Stimulated activated CD4-positive, alpha-beta T cell treated with anti-CD3 and anti-CD28 coated beads, Interleukin-15, amount 100 ng/mL, for 1 hour (primary cell): ENCODE data around the gene CATSPERE.
A peak's percentile ranks its signal among the peaks of the same experiment; 100 is the strongest.

Experiments
- DNase-seq, 2 donors: peaks; one replicate each; pipeline ENCODE4 v3.0.0-alpha.2; 2020; ENCODE audit warnings: low read depth in 1 of 2, low spot score in 1 of 2

The CATSPERE gene, protein sequence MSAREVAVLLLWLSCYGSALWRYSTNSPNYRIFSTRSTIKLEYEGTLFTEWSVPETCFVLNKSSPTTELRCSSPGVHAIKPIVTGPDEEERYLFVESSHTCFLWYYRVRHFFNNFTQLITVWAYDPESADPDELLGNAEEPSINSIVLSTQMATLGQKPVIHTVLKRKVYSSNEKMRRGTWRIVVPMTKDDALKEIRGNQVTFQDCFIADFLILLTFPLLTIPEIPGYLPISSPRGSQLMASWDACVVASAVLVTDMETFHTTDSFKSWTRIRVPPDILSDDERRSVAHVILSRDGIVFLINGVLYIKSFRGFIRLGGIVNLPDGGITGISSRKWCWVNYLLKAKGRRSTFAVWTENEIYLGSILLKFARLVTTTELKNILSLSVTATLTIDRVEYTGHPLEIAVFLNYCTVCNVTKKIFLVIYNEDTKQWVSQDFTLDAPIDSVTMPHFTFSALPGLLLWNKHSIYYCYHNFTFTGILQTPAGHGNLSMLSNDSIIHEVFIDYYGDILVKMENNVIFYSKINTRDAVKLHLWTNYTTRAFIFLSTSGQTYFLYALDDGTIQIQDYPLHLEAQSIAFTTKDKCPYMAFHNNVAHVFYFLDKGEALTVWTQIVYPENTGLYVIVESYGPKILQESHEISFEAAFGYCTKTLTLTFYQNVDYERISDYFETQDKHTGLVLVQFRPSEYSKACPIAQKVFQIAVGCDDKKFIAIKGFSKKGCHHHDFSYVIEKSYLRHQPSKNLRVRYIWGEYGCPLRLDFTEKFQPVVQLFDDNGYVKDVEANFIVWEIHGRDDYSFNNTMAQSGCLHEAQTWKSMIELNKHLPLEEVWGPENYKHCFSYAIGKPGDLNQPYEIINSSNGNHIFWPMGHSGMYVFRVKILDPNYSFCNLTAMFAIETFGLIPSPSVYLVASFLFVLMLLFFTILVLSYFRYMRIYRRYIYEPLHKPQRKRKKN

GRCh38 chr1:244461245-244462071 lies at the start of gene CATSPERE:
TSS of gene CATSPERE (plus strand) at chr1:244461273. CDS start at chr1:244461430, 157 bp downstream.
- peak; percentile 48 to 55 for DNase-seq

- DNase-seq, result no peak
Measured at GRCh38 chr1:244412176-244412575, 48.9 kb upstream of the CATSPERE start.

DNA sequence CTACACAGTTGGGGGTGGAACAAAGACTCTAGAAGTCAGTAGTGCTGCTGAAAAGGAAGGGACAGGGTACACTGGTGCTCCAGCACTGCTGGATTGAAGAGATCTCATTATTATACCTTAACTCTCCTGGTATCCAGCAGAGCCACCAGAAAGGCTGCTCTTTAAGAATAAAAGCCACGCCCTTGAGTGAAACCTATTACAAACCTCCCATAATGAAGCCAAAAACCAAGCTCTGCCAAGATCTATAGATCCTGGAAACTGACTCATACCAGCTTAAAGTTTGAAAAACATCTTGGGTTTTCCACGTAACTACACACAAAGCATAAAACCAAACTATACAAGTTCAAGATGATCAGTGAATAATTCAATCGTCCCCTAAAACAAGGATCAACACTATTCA lies 47.3 kb upstream of the CATSPERE start:
- DNase-seq, result no peak

DNA sequence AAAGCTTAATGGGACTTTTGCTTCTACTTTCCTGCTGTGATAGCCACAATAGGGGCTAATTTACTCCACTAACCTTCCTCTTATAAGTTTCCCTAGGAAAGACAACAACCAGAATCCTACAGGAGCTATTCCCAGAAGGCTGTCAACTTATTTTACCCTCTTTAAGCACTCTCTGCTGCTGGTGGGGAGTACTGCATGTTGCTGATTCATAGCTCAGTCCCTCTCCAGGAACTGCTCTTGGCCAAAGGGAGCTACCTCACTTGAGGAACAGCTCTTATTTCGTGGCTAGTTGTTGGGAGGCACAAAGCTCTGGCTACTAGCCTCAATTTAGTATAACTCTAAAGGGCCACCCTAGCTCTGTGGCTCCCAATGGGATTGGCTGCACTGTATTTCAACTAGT lies 46.5 kb upstream of the CATSPERE start:
- DNase-seq, result no peak

DNA sequence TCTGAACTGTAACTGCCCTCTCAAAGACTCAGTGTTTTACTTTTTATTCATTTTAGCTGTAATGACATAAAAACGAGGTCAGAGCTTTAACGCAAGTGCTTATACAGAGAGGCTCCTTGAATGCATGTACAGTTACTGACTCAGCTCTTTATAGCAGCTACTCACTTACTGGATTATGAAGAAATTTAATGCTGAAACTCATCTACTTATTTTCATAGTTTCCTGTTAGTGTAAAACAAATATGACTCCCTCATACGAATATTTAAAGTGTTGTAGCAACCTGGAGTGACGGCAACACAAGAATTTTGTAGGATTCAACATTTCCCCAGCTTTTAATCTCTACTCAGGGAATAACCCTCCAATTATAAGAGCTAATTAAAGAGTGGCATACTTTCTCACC lies 42.0 kb upstream of the CATSPERE start:
- no peak for DNase-seq

DNA sequence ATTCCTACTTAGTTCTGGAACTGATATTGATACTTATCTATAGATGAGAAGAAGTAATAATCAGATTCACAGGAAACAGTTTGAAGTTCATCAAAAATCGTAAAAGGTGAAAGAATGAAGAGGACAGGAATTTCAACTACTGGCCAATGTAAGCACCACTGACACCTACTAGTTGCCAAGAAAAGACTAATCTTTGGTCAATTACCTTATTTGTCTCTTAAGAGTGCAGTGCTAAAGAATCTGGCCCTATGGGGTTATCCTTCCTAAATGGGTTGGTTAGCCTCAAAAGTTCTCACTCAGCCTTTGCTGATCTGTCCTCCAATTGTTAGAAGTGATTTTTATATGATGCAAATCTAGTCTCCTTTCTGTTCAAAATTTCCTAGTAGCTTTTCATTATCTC lies 38.9 kb upstream of the CATSPERE start:
- DNase-seq, result no peak

GRCh38 chr1:244424649-244425334 lies 36.3 kb upstream of the CATSPERE start:
- no peak for DNase-seq

- DNase-seq, result no peak
Measured at GRCh38 chr1:244427647-244428046, 33.4 kb upstream of the CATSPERE start.

DNA sequence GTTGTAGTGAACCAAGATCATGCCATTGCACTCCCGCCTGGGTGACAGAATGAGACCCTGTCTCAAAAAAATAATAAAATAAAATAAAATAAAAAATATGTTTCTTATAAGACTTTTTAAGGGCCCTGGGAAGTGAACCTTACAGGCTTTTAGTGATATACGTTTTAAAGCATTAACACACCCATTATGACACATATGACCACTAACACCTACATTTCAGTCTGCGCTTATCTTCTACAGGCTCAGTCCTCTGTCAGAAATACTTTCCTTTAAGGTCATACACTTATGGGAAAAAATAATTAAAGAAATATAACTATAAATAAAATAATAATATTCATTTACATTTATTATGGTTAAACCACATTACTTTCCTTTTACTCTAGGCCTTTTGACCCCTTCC lies 31.3 kb upstream of the CATSPERE start:
- no peak for DNase-seq

DNA sequence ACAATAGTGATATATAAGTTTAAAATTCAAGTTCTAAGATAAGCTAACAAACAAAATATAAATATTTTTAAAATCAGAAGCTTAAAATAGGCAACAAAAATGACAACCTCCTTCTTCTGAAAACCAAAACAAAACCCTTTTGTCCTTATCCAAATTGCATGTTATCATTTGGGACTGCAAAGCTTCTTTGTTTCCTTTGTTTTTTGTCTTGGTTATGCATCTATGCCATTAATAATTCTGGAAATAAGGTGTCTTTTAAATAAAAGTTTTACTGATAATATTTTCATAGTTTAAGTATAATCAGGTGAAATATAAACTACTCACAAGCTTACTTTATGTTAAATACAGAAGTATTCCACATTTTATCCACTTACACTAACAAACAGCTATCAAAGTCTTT lies 29.9 kb upstream of the CATSPERE start:
- no peak for DNase-seq

- DNase-seq, result no peak
Measured at GRCh38 chr1:244435562-244436205, 25.4 kb upstream of the CATSPERE start.

- no peak for DNase-seq
Measured at GRCh38 chr1:244436336-244437085, 24.6 kb upstream of the CATSPERE start.

- no peak for DNase-seq
Measured at GRCh38 chr1:244437086-244437468, 24.0 kb upstream of the CATSPERE start.

GRCh38 chr1:244439391-244440032 lies 21.6 kb upstream of the CATSPERE start:
- no peak for DNase-seq

- no peak for DNase-seq
Measured at GRCh38 chr1:244442850-244443249, 18.2 kb upstream of the CATSPERE start.

- DNase-seq, result no peak
Measured at GRCh38 chr1:244444854-244445253, 16.2 kb upstream of the CATSPERE start.

DNA sequence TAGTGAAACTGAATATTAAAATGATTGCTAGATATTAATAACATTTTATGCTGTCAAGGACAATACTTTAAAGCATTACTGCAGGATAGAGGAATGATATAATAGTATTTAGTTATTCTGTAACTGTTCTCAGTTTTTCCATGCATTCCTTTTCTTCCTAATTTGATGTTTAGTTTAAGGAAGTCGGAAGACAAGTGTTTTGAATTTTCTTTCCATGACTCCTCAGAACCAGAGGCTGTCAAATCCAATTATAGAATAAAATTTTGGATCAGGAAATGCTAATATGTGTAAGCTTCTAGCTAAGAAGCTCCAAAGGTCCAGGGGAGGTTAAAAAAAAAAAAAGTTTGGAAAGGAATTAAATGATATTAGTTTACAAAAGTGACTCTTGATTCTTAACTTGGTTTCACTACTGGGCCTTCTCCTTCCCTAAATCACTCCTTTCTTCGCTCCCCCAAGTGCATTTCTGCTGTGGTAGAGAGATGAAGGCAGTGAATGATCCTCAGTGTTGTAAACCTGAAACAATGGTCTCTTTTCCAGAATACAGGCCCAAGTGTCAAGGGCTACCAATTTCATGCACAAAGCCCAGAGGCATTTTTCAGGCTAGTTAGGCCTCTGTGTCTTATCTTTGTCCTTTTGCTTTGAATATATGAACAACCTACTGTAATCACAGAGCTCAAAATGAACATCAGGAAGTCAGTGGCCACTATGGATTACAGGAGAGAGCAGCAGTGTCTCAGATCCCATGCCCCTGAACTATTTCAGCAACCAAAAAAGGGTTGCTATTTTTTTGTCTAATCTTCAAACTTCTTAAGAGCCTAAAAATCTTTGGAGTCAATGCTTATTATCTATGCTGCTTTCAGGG lies 15.5 kb upstream of the CATSPERE start:
- DNase-seq, result no peak

GRCh38 chr1:244447024-244447423 lies 14.0 kb upstream of the CATSPERE start:
- DNase-seq, result no peak
